Epithelial cell of proximal tubule (primary cell): ENCODE data around the gene IZUMO1R. TPM values are rescaled to one million over a fixed set of nuclear protein-coding genes. Genes with fewer than 3 reads are reported as not detected.
"Not testable (repeated sequence)": the region's sequence is repeated elsewhere in the genome, so short reads cannot be mapped to it uniquely, and the experiment has no call there.

ENCODE experiments used
- DNase-seq: peaks from one replicate; pipeline ENCODE4 v3.0.0-alpha.2; 2011; ENCODE audit warnings: low read depth
- H3K4me3 ChIP-seq: 2 replicates; pipeline ENCODE4 v1.5.1; 2011; ENCODE audit warnings: low read depth, mild to moderate bottlenecking, low read length
- CTCF ChIP-seq: conservative IDR thresholded peaks from 2 replicates; pipeline ENCODE4 v1.5.1; 2012; ENCODE audit warnings: low read depth, mild to moderate bottlenecking, low read length
- total RNA-seq: library from RNA; depleted of rRNA; stranded (reverse); fragments of >200 nt; gene quantifications from 2 replicates; pipeline ENCODE4 v1.2.3, GENCODE V29; 2015

IZUMO1R gene
- total RNA-seq, result not detected in 2 replicates

- no peak for TF ChIP-seq CTCF
- DNase-seq, result no peak
- no peak within 1 kb of the TSS for H3K4me3 ChIP-seq
Observed at GRCh38 chr11:94303966-94304958, at the start of gene IZUMO1R. Gene IZUMO1R (plus strand): TSS chr11:94304580. CDS start chr11:94305637, 1,057 bp downstream.

- no peak for DNase-seq
- no peak for TF ChIP-seq CTCF
- no peak overlapping the region for H3K4me3 ChIP-seq
Observed at GRCh38 chr11:94271885-94272372, 32.5 kb upstream of the IZUMO1R start.

GRCh38 chr11:94272738-94273313 lies 31.6 kb upstream of the IZUMO1R start:
- H3K4me3 ChIP-seq, result no peak overlapping the region
- no peak for DNase-seq
- no peak for TF ChIP-seq CTCF

- no peak overlapping the region for H3K4me3 ChIP-seq
- no peak for TF ChIP-seq CTCF
- DNase-seq, result no peak
Observed at GRCh38 chr11:94275961-94276360, 28.4 kb upstream of the IZUMO1R start.

- TF ChIP-seq CTCF, result no peak
- no peak for DNase-seq
- H3K4me3 ChIP-seq, result no peak overlapping the region
Observed at GRCh38 chr11:94276943-94277342, 27.4 kb upstream of the IZUMO1R start.

- not testable (repeated sequence) for DNase-seq, H3K4me3 ChIP-seq
Observed at GRCh38 chr11:94278207-94278606, 26.2 kb upstream of the IZUMO1R start.

- no peak overlapping the region for H3K4me3 ChIP-seq
- TF ChIP-seq CTCF, result no peak
- DNase-seq, result no peak
Observed at GRCh38 chr11:94279996-94280395, 24.4 kb upstream of the IZUMO1R start.
